Muscle of back (tissue), 11 donors: ENCODE measurements around the gene USO1. TPM values are rescaled to one million over a fixed set of nuclear protein-coding genes. Genes with fewer than 3 reads are reported as not detected.
"Not testable (repeated sequence)": the region's sequence is repeated elsewhere in the genome, so short reads cannot be mapped to it uniquely, and the experiment has no call there.

ENCODE experiments used
- DNase-seq, 3 donors: peaks; one replicate each; pipeline versions ENCODE4 v3.0.0 to v3.0.0-alpha.2; 2013
- polyA plus RNA-seq, 10 donors: library from polyadenylated mRNA; unstranded; fragments of 120-200 nt; gene quantifications; one replicate each; pipeline ENCODE4 v1.2.1, GENCODE V29; 2013; ENCODE audit not compliant: insufficient read length in 10 of 10

USO1 gene
- polyA plus RNA-seq, 10 donors = 135 to 290 (median 200) TPM

GRCh38 chr4:75710246-75710645, 14.1 kb upstream of the USO1 start:
- no peak for DNase-seq

- DNase-seq = no peak
Observed at GRCh38 chr4:75714011-75714410, 10.4 kb upstream of the USO1 start.

DNA sequence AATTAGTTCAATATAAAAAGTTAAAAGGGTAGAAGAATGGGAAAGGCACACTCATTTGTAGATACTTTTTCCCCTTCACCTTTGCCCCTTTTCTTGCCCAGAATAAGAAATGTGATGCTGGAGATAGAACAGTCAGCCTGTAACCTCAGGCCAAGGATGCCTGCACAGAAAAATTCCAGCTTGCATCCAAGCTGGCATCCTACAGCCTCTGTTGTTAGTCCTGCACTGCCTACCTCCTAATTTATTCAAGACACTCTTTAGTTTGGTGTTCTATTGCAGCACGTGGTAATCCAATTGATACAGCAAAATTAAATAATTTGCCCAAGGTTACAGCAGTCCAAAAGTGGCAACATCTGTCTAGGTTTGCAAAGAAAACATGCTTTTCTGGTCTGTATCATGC, 9.7 kb upstream of the USO1 start:
- no peak for DNase-seq

DNA sequence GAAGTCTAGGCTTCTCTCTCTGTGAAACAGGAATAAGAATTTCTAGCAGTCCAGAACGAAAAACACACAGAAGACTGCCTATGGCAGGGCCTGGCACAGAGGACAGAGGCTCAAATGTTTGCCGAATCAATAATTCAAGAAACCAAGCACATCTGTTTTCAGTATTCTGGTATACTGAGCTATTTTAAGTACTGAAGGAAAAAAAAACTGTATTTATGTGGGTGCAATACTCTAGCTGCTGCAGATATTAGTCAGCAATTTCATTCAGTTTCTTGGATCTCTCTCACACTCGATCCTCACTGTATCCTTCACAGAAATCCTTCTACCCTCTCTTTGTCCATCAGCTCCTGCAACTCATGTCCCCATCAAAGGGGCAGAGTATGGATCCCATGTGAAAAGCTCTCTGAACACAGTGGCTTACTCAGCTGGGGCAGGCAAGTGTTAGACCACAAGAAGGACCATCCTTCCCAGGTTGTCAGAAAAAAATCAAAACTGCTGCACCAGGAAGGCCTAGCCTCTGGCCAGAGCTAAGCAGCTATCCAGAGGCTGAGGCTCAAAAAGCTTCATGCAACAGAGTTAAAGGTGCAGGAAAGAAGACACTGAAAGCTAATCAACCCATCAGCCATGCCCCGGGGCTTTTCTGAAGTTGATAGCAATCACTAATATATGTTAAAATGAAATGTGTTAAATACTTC, 9.1 kb upstream of the USO1 start:
- DNase-seq = peak in 2 of 3 donors; percentile 32 to 42

- not testable (repeated sequence) for DNase-seq
Observed at GRCh38 chr4:75716054-75716453, 8.3 kb upstream of the USO1 start.

DNA sequence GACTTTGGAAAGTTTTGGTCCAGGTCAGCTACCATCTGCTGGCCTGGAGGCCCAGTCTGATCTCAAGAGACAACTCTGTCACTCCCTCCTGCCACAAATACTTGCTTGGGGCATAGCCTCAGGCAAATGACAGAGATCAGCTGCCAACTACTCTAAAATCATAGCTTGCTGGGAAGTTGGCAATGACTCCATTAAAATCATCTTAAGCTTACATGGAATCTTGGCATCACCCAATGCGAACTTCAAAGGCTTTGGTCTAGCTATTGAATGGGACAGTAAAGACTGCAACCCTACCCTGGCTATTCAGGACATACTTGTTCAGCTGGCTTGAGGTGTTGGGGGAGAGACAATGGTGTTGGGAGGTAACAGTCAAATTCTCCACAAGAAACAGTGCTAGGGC, 7.0 kb upstream of the USO1 start:
- no peak for DNase-seq

DNA sequence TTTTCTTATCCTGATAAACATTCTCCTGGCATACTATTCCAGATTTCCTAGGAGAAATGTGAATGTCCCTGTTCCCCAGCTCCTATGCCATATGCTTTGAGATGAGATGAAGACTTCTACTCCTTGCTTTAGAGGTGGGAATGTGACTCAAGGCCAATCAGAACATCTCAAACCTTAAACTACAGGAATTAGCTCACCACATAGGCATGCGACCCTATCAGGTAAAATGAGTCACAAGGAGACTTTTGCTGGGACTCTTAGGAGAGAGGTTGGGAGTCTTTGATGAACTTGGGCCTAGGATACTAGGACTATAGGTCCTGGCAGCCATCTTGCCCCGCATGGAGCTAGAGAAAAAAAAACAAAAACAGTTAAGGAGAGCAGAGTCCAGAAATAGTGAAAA, 5.8 kb upstream of the USO1 start:
- DNase-seq = no peak

DNA sequence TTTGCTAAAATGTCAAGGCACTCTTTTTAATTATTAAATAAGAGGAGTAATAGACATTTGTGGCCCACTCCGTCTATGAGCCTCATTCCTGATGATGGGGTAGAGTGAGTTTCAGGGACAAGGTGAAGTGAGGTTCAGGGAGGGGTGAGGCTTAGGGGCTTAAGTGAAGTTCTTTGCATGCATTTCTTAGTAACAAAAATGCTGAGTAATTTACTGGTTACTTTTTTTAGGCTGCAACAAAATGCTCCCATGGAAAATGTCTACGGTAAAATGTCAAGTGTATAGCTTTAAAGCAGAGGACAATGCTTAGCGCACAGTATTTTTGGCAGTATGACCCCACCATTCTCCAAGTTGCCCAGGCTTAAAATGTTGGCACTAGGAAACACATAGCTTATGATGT, 2.0 kb upstream of the USO1 start:
- DNase-seq = no peak

GRCh38 chr4:75723163-75724065, 963 bp upstream of the USO1 start:
- DNase-seq = peak; percentile 44 to 75 (median 50)

- DNase-seq = peak; percentile 80 to 95 (median 91)
Observed at GRCh38 chr4:75724867-75725724, 719 bp downstream of the USO1 start.

GRCh38 chr4:75725942-75726538, 1.7 kb downstream of the USO1 start:
- DNase-seq = not testable (repeated sequence)

- DNase-seq = peak in 1 of 3 donors; percentile 47
Observed at GRCh38 chr4:75726577-75726976, 2.2 kb downstream of the USO1 start.

DNA sequence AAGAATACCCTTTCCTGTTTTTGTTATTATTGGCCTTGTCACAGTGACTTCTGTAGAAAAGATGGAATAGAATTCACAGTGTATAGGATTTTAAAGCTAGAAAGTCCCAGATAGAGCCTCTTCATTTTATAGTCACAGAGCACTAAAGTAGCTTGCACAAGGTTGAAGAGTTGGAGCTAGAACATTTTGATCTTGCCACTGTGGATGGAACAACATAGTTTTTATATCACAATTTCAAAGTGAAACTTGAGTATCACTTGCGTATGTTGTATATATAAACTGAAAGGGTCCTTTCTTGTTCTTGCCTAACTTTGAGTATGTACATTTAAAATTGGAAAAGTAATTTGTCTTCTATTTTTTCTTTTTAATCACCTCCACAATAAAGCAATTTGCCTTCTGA, 2.7 kb downstream of the USO1 start:
- no peak for DNase-seq

DNA sequence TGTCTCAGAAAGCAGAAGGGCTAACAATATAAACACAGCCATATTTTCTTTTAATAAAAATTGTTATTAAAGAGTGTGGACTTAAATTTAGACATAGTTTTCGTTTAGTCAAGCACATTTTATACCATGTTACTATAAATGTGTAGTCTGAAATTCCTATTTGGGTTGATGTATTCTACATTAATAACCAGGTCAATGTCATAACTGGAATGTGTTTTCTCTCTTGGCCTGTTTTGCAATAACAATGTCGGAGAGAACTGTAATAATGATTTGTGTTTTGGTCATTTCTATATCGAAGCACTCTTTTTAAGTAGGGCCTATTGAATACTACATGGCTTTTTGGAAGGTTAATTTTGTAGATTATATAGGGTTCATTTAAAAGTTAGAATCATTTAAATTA, 5.5 kb downstream of the USO1 start:
- no peak for DNase-seq

GRCh38 chr4:75733369-75733768, 9.0 kb downstream of the USO1 start:
- no peak for DNase-seq

DNA sequence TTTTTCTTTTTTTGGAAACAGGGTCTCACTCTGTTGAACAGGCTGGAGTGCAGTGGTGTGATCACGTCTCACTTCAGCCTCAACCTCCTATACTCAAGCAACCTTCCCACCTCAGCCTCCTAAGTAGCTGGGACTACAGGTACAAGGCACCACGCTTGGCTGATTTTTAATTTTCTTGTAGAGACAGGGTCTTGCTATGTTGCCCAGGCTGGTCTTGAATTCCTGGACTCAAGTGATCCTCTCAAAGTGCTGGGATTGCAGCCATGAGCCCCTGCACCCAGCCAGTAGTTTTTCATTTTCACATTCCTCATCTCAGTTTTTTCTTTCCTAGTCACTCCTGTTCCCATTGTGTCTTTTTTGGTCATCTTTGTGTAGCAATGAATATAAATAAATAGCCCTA, 11.1 kb downstream of the USO1 start:
- DNase-seq = no peak

GRCh38 chr4:75736862-75737261, 12.5 kb downstream of the USO1 start:
- peak in 1 of 3 donors; percentile 18 for DNase-seq

DNA sequence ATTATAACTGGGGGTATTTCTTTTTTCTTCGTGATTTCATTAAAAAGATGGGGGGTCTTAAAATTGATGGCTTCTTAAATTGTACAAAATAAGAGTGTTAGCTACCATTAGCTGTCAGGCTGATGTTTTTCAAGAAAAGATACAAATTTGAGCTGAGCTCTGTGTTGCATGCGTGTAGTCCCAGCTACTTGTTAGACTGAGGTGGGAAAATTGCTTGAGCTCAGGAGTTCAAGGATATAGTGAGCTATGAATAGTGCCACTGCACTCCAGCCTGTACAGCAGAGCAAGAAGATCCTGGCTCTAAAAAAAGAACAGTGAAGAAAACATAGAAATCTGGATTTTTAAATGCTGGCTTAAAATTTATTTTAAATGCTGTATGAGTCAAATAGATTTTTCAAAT, 13.0 kb downstream of the USO1 start:
- no peak for DNase-seq

DNA sequence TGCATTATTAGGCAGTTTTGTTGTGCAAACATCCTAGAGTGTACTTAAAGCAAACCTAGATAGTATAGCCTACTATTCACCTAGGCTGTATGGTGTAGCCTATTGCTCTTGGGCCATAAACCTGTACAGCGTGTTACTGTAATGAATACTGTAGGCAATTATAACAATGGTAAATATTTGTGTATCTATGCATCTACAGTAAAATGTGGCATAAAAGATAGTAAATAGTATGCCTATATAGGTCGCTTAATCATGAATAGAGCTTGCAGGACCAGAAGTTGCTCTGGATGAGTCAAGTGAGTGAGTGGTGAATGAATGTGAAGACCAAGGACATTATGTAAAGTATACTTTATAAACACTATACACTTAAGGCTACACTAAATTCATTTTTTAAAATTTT, 16.6 kb downstream of the USO1 start:
- no peak for DNase-seq

DNA sequence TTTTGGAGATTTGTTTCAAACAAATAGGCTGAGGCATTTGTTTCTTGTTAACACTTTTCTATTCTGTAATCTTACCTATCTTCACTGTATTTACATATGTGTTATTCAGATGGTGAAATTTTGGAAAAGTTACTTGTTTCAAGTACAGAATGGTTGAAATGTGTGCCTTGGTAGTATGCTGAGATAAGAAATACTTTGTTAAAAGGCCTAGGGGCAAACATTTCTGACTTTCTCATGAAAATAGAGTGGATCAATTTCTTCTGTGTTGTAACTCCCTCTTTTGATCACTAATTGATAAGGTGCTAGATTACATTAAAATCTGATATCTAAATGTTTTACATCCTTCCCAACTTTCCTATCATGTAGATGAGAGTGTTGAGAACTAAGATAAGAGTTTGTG, 18.1 kb downstream of the USO1 start:
- no peak for DNase-seq

DNA sequence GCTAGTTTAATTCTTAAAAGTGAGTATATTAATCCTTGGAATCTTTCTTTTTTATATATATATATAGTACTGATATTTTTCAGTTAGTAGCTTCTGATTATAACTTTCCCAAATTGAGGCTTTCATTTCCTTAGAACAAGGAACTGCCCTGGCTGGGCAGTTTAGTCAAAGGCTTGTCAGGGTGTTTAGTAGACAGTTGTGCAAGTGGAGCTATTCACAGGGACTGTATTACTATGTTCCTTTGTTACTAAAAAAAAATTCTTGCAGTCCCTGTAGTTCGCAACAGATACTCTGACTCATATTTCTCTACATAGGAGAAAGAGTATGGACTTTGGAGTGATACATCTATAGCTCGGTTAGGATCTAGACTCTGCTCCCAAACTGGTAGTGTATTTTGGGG, 20.8 kb downstream of the USO1 start:
- no peak for DNase-seq

DNA sequence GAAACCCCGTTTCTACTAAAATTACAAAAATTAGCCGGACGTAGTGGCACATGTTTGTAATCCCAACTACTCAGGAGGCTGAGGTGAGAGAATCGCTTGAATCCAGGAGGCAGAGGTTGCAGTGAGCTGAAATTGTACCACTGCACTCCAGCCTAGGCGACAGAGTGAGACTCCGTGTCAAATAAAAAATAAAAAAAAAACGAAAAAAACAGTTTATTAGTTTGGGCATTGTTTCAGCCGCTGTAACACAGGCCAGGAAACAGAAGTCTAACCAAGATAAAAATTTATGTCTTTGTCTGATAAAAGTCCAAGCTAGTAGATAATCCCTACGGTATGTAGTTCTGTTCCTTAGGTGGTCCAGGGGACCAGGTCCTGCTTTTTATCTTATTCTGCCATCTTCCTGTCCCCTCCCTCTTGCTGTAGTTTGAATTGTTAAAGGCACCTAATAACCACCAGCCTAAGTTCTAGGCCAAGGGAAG, 21.4 kb downstream of the USO1 start:
- no peak for DNase-seq
